Endothelial cell of umbilical vein (primary cell): ENCODE results near the gene NAXE. TPM values are rescaled to one million over a fixed set of nuclear protein-coding genes. Genes with fewer than 3 reads are reported as not detected.
A peak's percentile ranks its signal among the peaks of the same experiment; 100 is the strongest.

ENCODE experiments used
- BruUV-seq: library from RNA; stranded (reverse); fragments of 400-500 nt; replicated peaks from 2 replicates; lab custom pipeline; 2021; lab: Mats Ljungman, UMichigan
- CTCF ChIA-PET: fragments of 300-600, 350-600 bp; sonication (Branson Sonifier 250); formaldehyde crosslinking; loops from one replicate; lab custom pipeline; 2021; ENCODE audit warnings: antibody characterized with exemption, inconsistent platforms; lab: Charles Lee
- POLR2A ChIA-PET: fragments of 300-600, 350-600 bp; sonication (Branson Sonifier 250); formaldehyde crosslinking; loops from one replicate; lab custom pipeline; 2021; ENCODE audit warnings: antibody characterized with exemption, inconsistent platforms; lab: Charles Lee
- DNase-seq: peaks from one replicate; pipeline ENCODE4 v3.0.0-alpha.2; 2011; ENCODE audit warnings: low read depth, low spot score
- FAIRE-seq: peaks from 2 replicates; lab custom pipeline; 2011; peaks lifted over from hg19 to GRCh38; lab: Jason Lieb, UNC
- H2AFZ ChIP-seq: 2 replicates; pipeline ENCODE4 v1.6.0; 2012; ENCODE audit warnings: low read depth, low read length, control low read depth, inconsistent platforms
- H3K27ac ChIP-seq: 2 replicates; pipeline ENCODE4 v1.5.1; 2011; ENCODE audit warnings: low read depth, mild to moderate bottlenecking, control low read depth, low read length, moderate library complexity; ENCODE audit not compliant: insufficient read depth
- H3K27me3 ChIP-seq, 2 experiments: 2 replicates each; pipeline versions ENCODE4 v1.6.0 to v1.6.1; 2011; ENCODE audit warnings: low read length in 2 of 2, mixed read lengths in 1 of 2; ENCODE audit not compliant: control insufficient read depth in 2 of 2, insufficient read depth in 2 of 2
- H3K36me3 ChIP-seq, 2 experiments: 2 replicates in 1 of 2; 3 replicates in 1 of 2; pipeline ENCODE4 v1.5.1; 2011; ENCODE audit warnings: low read length in 2 of 2, mild to moderate bottlenecking in 1 of 2, moderate library complexity in 1 of 2; ENCODE audit not compliant: control insufficient read depth in 2 of 2, insufficient read depth in 2 of 2; ENCODE audit errors: extremely low read depth in 1 of 2
- H3K4me1 ChIP-seq: 3 replicates; pipeline ENCODE4 v1.5.1; 2011; ENCODE audit warnings: mild to moderate bottlenecking, low read length; ENCODE audit not compliant: control insufficient read depth, insufficient read depth; ENCODE audit errors: extremely low read depth
- H3K4me2 ChIP-seq: 2 replicates; pipeline ENCODE4 v1.6.1; 2011; ENCODE audit warnings: low read length, control low read depth, mixed read lengths; ENCODE audit not compliant: insufficient read depth
- H3K4me3 ChIP-seq, 3 experiments: fragments of 200-600 bp in 1 of 3; sonication (generic), shearing (Covaris generic) in 1 of 3; replicated peaks in 1 of 3; 2 replicates each; pipeline ENCODE4 v1.5.1; 2011 to 2016; ENCODE audit warnings: control low read depth in 3 of 3, low read length in 3 of 3, mild to moderate bottlenecking in 2 of 3, inconsistent platforms in 1 of 3, low read depth in 1 of 3, moderate library complexity in 1 of 3; ENCODE audit not compliant: insufficient read depth in 1 of 3
- H3K79me2 ChIP-seq: 2 replicates; pipeline ENCODE4 v1.6.0; 2012; ENCODE audit warnings: low read length, inconsistent platforms; ENCODE audit not compliant: control insufficient read depth, insufficient read depth
- H3K9ac ChIP-seq: replicated peaks from 2 replicates; pipeline ENCODE3; 2011; ENCODE audit warnings: low read length, control low read depth; ENCODE audit not compliant: insufficient read depth; ENCODE audit errors: extremely low read depth
- H3K9me1 ChIP-seq: replicated peaks from 3 replicates; pipeline ENCODE4 v1.6.0; 2011; ENCODE audit warnings: mild to moderate bottlenecking, low read length; ENCODE audit not compliant: control insufficient read depth, insufficient read depth; ENCODE audit errors: extremely low read depth
- H3K9me3 ChIP-seq: replicated peaks from 2 replicates; pipeline ENCODE4 v1.5.1; 2012; ENCODE audit warnings: low read length, inconsistent platforms; ENCODE audit not compliant: control insufficient read depth, insufficient read depth
- H4K20me1 ChIP-seq: replicated peaks from 2 replicates; pipeline ENCODE3; 2011; ENCODE audit warnings: mild to moderate bottlenecking, low read length; ENCODE audit not compliant: control insufficient read depth, insufficient read depth; ENCODE audit errors: extremely low read depth
- EZH2 ChIP-seq: IDR thresholded peaks from 2 replicates; pipeline ENCODE4 v1.6.1; 2012; ENCODE audit warnings: borderline replicate concordance, low read depth, mild to moderate bottlenecking, moderate library complexity, low read length, inconsistent platforms; ENCODE audit not compliant: severe bottlenecking
- JUN ChIP-seq: IDR thresholded peaks from 2 replicates; pipeline ENCODE4 v1.6.1; 2011; ENCODE audit warnings: borderline replicate concordance, low read depth; ENCODE audit not compliant: insufficient read length, insufficient read depth
- dilution Hi-C: fragments of 300-500 bp; cut with MboI; formaldehyde crosslinking; loops from one replicate; pipeline ENCODE4 v1.15.0; 2019; ENCODE audit warnings: low sequenced_read_pairs; ENCODE audit not compliant: extremely low pct_ligation_motif_present
- intact Hi-C: fragments of 100-400 bp; cut with micrococcal nuclease; formaldehyde crosslinking; loops from one replicate; pipeline ENCODE4 v1.10.0; 2022
- polyA plus RNA-seq, 4 experiments: library from polyadenylated mRNA; depleted of rRNA in 3 of 4; stranded (reverse) in 3 of 4; unstranded in 1 of 4; fragments of >200 nt; gene quantifications; 2 replicates each; pipeline versions ENCODE4 v1.2.1 to v1.2.3, GENCODE V29; 2011 to 2012; ENCODE audit warnings: missing spikeins in 1 of 4
- total RNA-seq: library from RNA; stranded (reverse); gene quantifications from 2 replicates; pipeline ENCODE4 v1.2.3, GENCODE V29; 2021
- TF ChIP-seq, protein P1 (sequence below), 2 donors: IDR thresholded peaks; 1 replicate in 1 of 2; 2 replicates in 1 of 2; pipeline ENCODE4 v1.5.1; 2011; ENCODE audit warnings: low read length in 2 of 2, mild to moderate bottlenecking in 2 of 2, moderate library complexity in 2 of 2, control low read depth in 1 of 2, inconsistent platforms in 1 of 2, low read depth in 1 of 2; ENCODE audit not compliant: insufficient read depth in 1 of 2; ENCODE audit errors: extremely low read depth in 1 of 2

Gene NAXE
- total and polyA plus RNA-seq, 2 donors (not counting 3 experiments of a cell fraction or from before 2014, with no cell fraction given), result 76.2 to 187 TPM

DNA sequence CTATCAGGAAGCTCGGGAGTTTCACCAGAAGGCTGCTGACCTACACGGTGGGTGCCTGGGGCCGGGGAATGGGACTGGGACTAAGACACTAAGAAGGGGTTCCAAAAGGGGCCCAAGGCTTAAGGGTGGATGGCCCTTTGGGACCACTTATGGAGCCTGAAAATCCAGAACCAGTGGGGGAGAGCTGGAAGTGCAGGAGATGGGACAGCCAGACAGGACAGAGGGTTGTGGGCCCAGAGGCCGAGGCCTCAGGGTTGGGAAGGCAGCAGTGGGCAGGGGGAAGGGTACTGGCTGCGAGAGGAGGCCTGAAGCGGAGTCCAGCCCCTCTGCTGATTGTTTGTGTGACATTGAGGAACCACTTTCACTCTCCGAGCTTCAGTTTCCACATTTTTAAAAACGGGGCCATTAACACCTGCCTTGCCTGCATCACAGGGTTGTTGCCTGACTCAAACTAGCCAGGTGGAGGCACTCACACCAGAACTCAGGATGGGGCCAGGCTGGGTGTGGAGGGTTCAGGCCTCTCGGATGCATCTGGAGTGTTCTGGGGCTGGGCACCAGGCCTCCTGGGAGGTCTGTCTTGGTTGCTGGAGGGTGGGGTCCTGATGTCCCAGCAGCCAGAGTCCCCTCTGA, 9.1 kb upstream of the NAXE start:
- H3K4me3 ChIP-seq, result no peak overlapping the region
- CTCF ChIA-PET, result interaction anchor here (0.8 to 9.3 kb wide), 6 partner anchors 26 to 144 kb away, joined by 3 to 104 read pairs (median 8); no protein-coding TSS in a partner anchor
- no peaks in the 10 kb centered on the region for H3K79me2 ChIP-seq
- no peak overlapping the region for H3K27ac ChIP-seq
- FAIRE-seq (no peak), DNase-seq (no peak)
- H3K9me1 ChIP-seq, result no peaks in the 10 kb centered on the region
- intact Hi-C loops, result no loop called here
- peaks cover 0 to 2% of the 10 kb centered on the region in 2 experiments for H3K27me3 ChIP-seq
- H3K36me3 ChIP-seq, result no peaks in the 10 kb centered on the region
- POLR2A ChIA-PET, result no interaction called here
- dilution Hi-C loops, result no loop called here
- H2AFZ ChIP-seq, result no peak overlapping the region
- no peaks in the 10 kb centered on the region for H3K4me1 ChIP-seq
- no peak overlapping the region for H3K9ac ChIP-seq
- H4K20me1 ChIP-seq, result no peaks in the 10 kb centered on the region
- no peak for TF ChIP-seq JUN
- TF ChIP-seq, protein P1, sequence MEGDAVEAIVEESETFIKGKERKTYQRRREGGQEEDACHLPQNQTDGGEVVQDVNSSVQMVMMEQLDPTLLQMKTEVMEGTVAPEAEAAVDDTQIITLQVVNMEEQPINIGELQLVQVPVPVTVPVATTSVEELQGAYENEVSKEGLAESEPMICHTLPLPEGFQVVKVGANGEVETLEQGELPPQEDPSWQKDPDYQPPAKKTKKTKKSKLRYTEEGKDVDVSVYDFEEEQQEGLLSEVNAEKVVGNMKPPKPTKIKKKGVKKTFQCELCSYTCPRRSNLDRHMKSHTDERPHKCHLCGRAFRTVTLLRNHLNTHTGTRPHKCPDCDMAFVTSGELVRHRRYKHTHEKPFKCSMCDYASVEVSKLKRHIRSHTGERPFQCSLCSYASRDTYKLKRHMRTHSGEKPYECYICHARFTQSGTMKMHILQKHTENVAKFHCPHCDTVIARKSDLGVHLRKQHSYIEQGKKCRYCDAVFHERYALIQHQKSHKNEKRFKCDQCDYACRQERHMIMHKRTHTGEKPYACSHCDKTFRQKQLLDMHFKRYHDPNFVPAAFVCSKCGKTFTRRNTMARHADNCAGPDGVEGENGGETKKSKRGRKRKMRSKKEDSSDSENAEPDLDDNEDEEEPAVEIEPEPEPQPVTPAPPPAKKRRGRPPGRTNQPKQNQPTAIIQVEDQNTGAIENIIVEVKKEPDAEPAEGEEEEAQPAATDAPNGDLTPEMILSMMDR (IDR thresholded peaks at IDR 0.05; ENCODE audit: extremely low read depth in 1 of 2, insufficient read depth in 1 of 2, low read depth in 1 of 2, low read length in 2 of 2), result no peak
- no TSS peak for BruUV-seq
- no peaks in the 10 kb centered on the region for H3K9me3 ChIP-seq
- H3K4me2 ChIP-seq, result no peak overlapping the region

DNA sequence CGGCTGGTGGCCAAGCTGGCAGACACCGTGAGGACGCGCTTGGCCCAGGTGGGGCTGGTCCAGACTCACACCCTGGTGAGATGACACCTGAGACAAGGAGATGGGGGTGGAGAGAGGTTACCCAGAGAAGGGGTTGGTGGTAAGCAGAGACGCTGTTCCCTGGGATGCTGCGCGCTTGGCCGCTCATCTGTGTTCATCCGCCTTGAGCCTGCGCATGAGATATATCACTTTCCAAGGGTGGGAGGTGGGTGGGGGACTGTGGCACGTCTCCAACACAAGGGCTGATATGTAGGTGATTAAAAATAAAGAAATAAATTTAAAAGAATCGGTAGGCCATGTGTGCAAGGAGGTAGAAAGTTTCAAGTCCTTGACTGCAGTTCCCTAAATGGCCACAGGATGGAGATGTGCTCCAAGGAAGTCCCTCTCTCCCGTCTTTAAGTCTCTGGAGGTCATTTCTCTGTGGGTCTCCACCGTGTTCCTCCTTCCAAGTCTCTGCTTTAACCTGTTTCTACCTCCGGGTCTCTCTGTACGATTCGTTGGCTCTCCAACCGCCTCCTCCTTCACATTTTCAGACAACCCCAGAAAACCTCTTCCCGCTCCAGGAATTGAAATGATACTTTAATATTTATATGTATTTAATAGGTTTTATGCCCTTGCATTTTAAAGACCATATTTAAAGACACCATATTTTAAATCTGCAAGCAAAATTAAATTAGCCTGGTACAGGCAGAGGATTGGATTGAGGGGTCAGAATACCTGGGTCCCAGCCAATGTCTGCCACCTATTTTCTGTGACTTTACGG, 7.6 kb upstream of the NAXE start:
- dilution Hi-C loops (no loop called here), intact Hi-C loops (loop anchor here (1.0 to 2.0 kb wide), 3 partner anchors 17 to 73 kb away; partner anchors contain the start of gene GPATCH4)
- H3K27me3 ChIP-seq, result no peaks in the 10 kb centered on the region
- H4K20me1 ChIP-seq, result no peaks in the 10 kb centered on the region
- H3K9me1 ChIP-seq, result no peaks in the 10 kb centered on the region
- no peak overlapping the region for H3K27ac ChIP-seq
- no peaks in the 10 kb centered on the region for H3K4me1 ChIP-seq
- TF ChIP-seq, protein P1 (IDR thresholded peaks at IDR 0.05; ENCODE audit: extremely low read depth in 1 of 2, insufficient read depth in 1 of 2, low read depth in 1 of 2, low read length in 2 of 2), result peak; percentile 68 to 90
- TF ChIP-seq EZH2, result no peak
- no peak overlapping the region for H2AFZ ChIP-seq
- no peak overlapping the region for H3K9ac ChIP-seq
- CTCF ChIA-PET, result interaction anchor here (2.0 to 9.3 kb wide), 2 partner anchors 24 to 28 kb away, joined by 6 to 104 read pairs; no protein-coding TSS in a partner anchor
- no peaks in the 10 kb centered on the region for H3K9me3 ChIP-seq
- no peaks in the 10 kb centered on the region for H3K79me2 ChIP-seq
- peak; percentile 82 for DNase-seq
- FAIRE-seq, result peak; percentile 99
- POLR2A ChIA-PET, result no interaction called here
- no peaks in the 10 kb centered on the region for H3K36me3 ChIP-seq
- no peak overlapping the region for H3K4me2 ChIP-seq
- no peak overlapping the region for H3K4me3 ChIP-seq
- BruUV-seq, result no TSS peak
